Measurements from ENCODE around the gene CRB1. TPM values are rescaled to one million over a fixed set of nuclear protein-coding genes. Genes with fewer than 3 reads are reported as not detected.

The CRB1 gene
- total RNA-seq, 1 experiment from 2014 or later: not detected

DNA sequence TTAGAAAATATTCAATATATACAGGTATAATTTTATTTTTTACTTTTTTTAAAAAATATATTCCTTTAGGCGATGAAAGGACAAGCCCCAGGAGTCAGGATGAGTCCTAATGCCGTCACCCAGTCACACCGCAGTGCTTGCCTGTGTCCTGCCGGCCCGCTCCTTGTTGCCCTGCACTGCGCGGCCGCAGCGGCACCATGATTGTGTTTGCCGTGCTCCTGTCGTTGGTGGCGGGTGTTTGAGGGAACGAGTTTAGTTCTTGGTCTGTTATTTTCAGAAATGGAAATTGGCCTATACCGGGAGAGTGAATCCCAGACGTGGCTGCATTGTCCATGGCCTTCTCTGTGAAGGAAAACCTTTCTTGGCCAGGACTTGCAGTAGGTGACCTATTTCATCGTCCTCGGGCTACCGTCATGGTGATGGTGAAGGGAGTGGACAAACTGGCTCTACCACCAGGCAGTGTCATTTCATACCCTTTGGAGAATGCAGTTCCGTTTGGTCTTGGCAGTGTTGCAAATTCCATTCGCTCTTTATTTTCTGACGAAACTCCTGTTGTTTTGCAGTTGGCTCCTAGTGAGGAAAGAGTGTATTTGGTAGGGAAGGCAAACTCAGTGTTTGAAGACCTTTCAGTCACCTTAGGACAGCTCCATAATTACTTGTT lies 45.9 kb upstream of the CRB1 start:
- POLR2A ChIA-PET: no interaction called here
- ATAC-seq: no peak
- H3K4me3 ChIP-seq (ENCODE audit: low read depth in 2 of 2, low read length in 2 of 2): no peak overlapping the region

GRCh38 chr1:197222780-197223179 lies 45.3 kb upstream of the CRB1 start:
- CTCF ChIA-PET: no interaction called here
- H3K4me3 ChIP-seq (ENCODE audit: low read depth in 2 of 2, low read length in 2 of 2): no peak overlapping the region

More for the DNA sequence above, 45.9 kb upstream of the CRB1 start:
- intact Hi-C loops (cut with micrococcal nuclease; ENCODE audit: unreplicated experiment) (no loop called here), in situ Hi-C loops (cut with HindIII; ENCODE audit: low pct_unique_long_range_greater_than_20kb, low sequenced_read_pairs) (no loop called here)
- Histone ChIP-seq H3K4me1 (ENCODE audit: control insufficient read depth, insufficient read depth, low read length) (no peaks in the 10 kb centered on the region), H3K9me3 (ENCODE audit: control insufficient read depth, insufficient read depth, low read depth, low read length) (no peaks in the 10 kb centered on the region), H3K27me3 (ENCODE audit: control insufficient read depth, insufficient read depth, low read length) (no peaks in the 10 kb centered on the region), H3K36me3 (ENCODE audit: control insufficient read depth, insufficient read depth, low read length) (no peaks in the 10 kb centered on the region), H3K27ac (ENCODE audit: low read length) (no peak overlapping the region)
- TF ChIP-seq SIN3A (IDR thresholded peaks at IDR 0.05; ENCODE audit: borderline replicate concordance, insufficient read depth, low read depth, low read length) (no peak), REST (IDR thresholded peaks at IDR 0.05; ENCODE audit: insufficient read depth in 1 of 2, low read depth in 2 of 2, low read length in 1 of 2) (no peak), TCF7L2 (IDR thresholded peaks at IDR 0.05; ENCODE audit: low read depth, low read length) (no peak), POLR2AphosphoS5 (IDR thresholded peaks at IDR 0.05; ENCODE audit: low read depth, low read length) (no peak)
- TF ChIP-seq, protein P1, sequence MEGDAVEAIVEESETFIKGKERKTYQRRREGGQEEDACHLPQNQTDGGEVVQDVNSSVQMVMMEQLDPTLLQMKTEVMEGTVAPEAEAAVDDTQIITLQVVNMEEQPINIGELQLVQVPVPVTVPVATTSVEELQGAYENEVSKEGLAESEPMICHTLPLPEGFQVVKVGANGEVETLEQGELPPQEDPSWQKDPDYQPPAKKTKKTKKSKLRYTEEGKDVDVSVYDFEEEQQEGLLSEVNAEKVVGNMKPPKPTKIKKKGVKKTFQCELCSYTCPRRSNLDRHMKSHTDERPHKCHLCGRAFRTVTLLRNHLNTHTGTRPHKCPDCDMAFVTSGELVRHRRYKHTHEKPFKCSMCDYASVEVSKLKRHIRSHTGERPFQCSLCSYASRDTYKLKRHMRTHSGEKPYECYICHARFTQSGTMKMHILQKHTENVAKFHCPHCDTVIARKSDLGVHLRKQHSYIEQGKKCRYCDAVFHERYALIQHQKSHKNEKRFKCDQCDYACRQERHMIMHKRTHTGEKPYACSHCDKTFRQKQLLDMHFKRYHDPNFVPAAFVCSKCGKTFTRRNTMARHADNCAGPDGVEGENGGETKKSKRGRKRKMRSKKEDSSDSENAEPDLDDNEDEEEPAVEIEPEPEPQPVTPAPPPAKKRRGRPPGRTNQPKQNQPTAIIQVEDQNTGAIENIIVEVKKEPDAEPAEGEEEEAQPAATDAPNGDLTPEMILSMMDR (IDR thresholded peaks at IDR 0.05): no peak
- no TSS peak for BruUV-seq (replicated peaks)
- no peak for DNase-seq (ENCODE audit: low read depth, low spot score)
- CTCF ChIA-PET: no interaction called here

More at GRCh38 chr1:197222780-197223179, 45.3 kb upstream of the CRB1 start:
- in situ Hi-C loops (cut with HindIII; ENCODE audit: low pct_unique_long_range_greater_than_20kb, low sequenced_read_pairs) (no loop called here), intact Hi-C loops (cut with micrococcal nuclease; ENCODE audit: unreplicated experiment) (no loop called here)
- ATAC-seq (no peak), DNase-seq (ENCODE audit: low read depth, low spot score) (no peak)
- no TSS peak for BruUV-seq (replicated peaks)
- TF ChIP-seq TCF7L2 (IDR thresholded peaks at IDR 0.05; ENCODE audit: low read depth, low read length) (no peak), SIN3A (IDR thresholded peaks at IDR 0.05; ENCODE audit: borderline replicate concordance, insufficient read depth, low read depth, low read length) (no peak), REST (IDR thresholded peaks at IDR 0.05; ENCODE audit: insufficient read depth in 1 of 2, low read depth in 2 of 2, low read length in 1 of 2) (no peak), POLR2AphosphoS5 (IDR thresholded peaks at IDR 0.05; ENCODE audit: low read depth, low read length) (no peak)
- TF ChIP-seq, protein P1 (IDR thresholded peaks at IDR 0.05): no peak
- Histone ChIP-seq H3K9me3 (ENCODE audit: control insufficient read depth, insufficient read depth, low read depth, low read length) (no peaks in the 10 kb centered on the region), H3K36me3 (ENCODE audit: control insufficient read depth, insufficient read depth, low read length) (no peaks in the 10 kb centered on the region), H3K4me1 (ENCODE audit: control insufficient read depth, insufficient read depth, low read length) (no peaks in the 10 kb centered on the region), H3K27me3 (ENCODE audit: control insufficient read depth, insufficient read depth, low read length) (no peaks in the 10 kb centered on the region), H3K27ac (ENCODE audit: low read length) (no peak overlapping the region)
- POLR2A ChIA-PET: no interaction called here

Data from Panc1 (cell line).